HCT116 (cell line): Measurements from ENCODE around the gene CYP2D6.

Source experiments
- CEBPB ChIP-seq: IDR thresholded peaks from 2 replicates; pipeline ENCODE4 v1.6.1; 2012; ENCODE audit warnings: low read depth
- EZH2 ChIP-seq: fragments of 200-600 bp; sonication (generic); IDR thresholded peaks from 2 replicates; pipeline ENCODE4 v1.6.1; 2017; ENCODE audit warnings: antibody characterized with exemption, mixed run types
- FOSL1 ChIP-seq: IDR thresholded peaks from 2 replicates; pipeline ENCODE4 v1.6.1; 2012; ENCODE audit warnings: low read depth
- POLR2A ChIP-seq: IDR thresholded peaks from 2 replicates; pipeline ENCODE4 v1.7.0; 2011; ENCODE audit warnings: borderline replicate concordance; ENCODE audit not compliant: insufficient read depth, insufficient read length; ENCODE audit errors: extremely low read depth
- POLR2AphosphoS5 ChIP-seq: IDR thresholded peaks from 2 replicates; pipeline ENCODE4 v1.6.1; 2011; ENCODE audit warnings: mild to moderate bottlenecking, low read depth, low read length, moderate library complexity
- SIN3A ChIP-seq: IDR thresholded peaks from 2 replicates; pipeline ENCODE4 v1.6.1; 2012; ENCODE audit warnings: low read depth
- ZFX ChIP-seq: fragments of 450-650 bp; IDR thresholded peaks from 2 replicates; pipeline ENCODE4 v1.6.1; 2017
- ZNF274 ChIP-seq: fragments of 200-500 bp; sonication (Bioruptor generic); IDR thresholded peaks from 2 replicates; pipeline ENCODE4 v1.6.1; 2014; ENCODE audit warnings: mild to moderate bottlenecking, low read depth, low read length, inconsistent platforms
- TF ChIP-seq, protein P1 (sequence below), 3 experiments: fragments of 200-600 bp in 1 of 3; sonication (generic) in 1 of 3; IDR thresholded peaks in 2 of 3; conservative IDR thresholded peaks in 1 of 3; 2 replicates each; pipeline ENCODE4 v1.5.1; 2012 to 2017; ENCODE audit warnings: low read depth in 2 of 3, low read length in 2 of 3, antibody characterized with exemption in 1 of 3, borderline replicate concordance in 1 of 3, control low read depth in 1 of 3, mild to moderate bottlenecking in 1 of 3, mixed read lengths in 1 of 3, mixed run types in 1 of 3, moderate library complexity in 1 of 3; ENCODE audit not compliant: insufficient read depth in 1 of 3
- TF ChIP-seq, protein P2 (sequence below): IDR thresholded peaks from 2 replicates; pipeline ENCODE4 v1.6.1; 2012; ENCODE audit warnings: low read depth
- TF ChIP-seq, protein P3 (sequence below): IDR thresholded peaks from 2 replicates; pipeline ENCODE4 v1.6.1; 2012
- TF ChIP-seq, protein P4 (sequence below): IDR thresholded peaks from 2 replicates; pipeline ENCODE4 v1.6.1; 2011; ENCODE audit warnings: mild to moderate bottlenecking, low read length, moderate library complexity; ENCODE audit not compliant: insufficient replicate concordance; ENCODE audit errors: extremely low read depth
- TF ChIP-seq, protein P5 (sequence below): IDR thresholded peaks from 2 replicates; pipeline ENCODE4 v1.6.1; 2012

DNA sequence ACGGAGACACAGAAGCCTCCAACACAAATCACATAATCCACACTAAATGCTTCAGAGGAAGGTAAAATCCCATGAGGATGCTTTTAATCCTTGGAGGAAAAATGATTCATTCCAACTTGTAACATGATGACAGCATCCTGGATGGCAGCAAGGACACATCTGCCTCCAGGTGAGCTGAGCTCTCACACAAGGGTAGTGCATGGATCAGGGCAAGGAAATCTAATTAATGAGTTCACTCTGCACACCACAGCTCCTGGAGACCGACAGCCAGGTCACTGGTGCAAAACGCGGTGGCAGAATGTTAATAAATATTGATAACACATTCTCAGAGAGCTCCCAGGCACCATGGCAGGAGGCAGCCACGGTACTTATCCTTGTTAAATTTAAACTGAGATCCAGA, 40.3 kb upstream of the CYP2D6 start:
- TF ChIP-seq ZFX, result no peak
- TF ChIP-seq, protein P1, sequence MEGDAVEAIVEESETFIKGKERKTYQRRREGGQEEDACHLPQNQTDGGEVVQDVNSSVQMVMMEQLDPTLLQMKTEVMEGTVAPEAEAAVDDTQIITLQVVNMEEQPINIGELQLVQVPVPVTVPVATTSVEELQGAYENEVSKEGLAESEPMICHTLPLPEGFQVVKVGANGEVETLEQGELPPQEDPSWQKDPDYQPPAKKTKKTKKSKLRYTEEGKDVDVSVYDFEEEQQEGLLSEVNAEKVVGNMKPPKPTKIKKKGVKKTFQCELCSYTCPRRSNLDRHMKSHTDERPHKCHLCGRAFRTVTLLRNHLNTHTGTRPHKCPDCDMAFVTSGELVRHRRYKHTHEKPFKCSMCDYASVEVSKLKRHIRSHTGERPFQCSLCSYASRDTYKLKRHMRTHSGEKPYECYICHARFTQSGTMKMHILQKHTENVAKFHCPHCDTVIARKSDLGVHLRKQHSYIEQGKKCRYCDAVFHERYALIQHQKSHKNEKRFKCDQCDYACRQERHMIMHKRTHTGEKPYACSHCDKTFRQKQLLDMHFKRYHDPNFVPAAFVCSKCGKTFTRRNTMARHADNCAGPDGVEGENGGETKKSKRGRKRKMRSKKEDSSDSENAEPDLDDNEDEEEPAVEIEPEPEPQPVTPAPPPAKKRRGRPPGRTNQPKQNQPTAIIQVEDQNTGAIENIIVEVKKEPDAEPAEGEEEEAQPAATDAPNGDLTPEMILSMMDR (IDR thresholded peaks at IDR 0.05 in 2 of 3, conservative IDR thresholded peaks at IDR 0.05 in 1 of 3; ENCODE audit: borderline replicate concordance in 1 of 3, insufficient read depth in 1 of 3, low read depth in 2 of 3, low read length in 2 of 3), result no peak
- no peak for TF ChIP-seq ZNF274
- no peak for TF ChIP-seq EZH2
- no peak for TF ChIP-seq POLR2AphosphoS5
- TF ChIP-seq, protein P2, sequence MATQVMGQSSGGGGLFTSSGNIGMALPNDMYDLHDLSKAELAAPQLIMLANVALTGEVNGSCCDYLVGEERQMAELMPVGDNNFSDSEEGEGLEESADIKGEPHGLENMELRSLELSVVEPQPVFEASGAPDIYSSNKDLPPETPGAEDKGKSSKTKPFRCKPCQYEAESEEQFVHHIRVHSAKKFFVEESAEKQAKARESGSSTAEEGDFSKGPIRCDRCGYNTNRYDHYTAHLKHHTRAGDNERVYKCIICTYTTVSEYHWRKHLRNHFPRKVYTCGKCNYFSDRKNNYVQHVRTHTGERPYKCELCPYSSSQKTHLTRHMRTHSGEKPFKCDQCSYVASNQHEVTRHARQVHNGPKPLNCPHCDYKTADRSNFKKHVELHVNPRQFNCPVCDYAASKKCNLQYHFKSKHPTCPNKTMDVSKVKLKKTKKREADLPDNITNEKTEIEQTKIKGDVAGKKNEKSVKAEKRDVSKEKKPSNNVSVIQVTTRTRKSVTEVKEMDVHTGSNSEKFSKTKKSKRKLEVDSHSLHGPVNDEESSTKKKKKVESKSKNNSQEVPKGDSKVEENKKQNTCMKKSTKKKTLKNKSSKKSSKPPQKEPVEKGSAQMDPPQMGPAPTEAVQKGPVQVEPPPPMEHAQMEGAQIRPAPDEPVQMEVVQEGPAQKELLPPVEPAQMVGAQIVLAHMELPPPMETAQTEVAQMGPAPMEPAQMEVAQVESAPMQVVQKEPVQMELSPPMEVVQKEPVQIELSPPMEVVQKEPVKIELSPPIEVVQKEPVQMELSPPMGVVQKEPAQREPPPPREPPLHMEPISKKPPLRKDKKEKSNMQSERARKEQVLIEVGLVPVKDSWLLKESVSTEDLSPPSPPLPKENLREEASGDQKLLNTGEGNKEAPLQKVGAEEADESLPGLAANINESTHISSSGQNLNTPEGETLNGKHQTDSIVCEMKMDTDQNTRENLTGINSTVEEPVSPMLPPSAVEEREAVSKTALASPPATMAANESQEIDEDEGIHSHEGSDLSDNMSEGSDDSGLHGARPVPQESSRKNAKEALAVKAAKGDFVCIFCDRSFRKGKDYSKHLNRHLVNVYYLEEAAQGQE, result no peak
- TF ChIP-seq, protein P3, sequence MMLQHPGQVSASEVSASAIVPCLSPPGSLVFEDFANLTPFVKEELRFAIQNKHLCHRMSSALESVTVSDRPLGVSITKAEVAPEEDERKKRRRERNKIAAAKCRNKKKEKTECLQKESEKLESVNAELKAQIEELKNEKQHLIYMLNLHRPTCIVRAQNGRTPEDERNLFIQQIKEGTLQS, result no peak
- TF ChIP-seq, protein P4, sequence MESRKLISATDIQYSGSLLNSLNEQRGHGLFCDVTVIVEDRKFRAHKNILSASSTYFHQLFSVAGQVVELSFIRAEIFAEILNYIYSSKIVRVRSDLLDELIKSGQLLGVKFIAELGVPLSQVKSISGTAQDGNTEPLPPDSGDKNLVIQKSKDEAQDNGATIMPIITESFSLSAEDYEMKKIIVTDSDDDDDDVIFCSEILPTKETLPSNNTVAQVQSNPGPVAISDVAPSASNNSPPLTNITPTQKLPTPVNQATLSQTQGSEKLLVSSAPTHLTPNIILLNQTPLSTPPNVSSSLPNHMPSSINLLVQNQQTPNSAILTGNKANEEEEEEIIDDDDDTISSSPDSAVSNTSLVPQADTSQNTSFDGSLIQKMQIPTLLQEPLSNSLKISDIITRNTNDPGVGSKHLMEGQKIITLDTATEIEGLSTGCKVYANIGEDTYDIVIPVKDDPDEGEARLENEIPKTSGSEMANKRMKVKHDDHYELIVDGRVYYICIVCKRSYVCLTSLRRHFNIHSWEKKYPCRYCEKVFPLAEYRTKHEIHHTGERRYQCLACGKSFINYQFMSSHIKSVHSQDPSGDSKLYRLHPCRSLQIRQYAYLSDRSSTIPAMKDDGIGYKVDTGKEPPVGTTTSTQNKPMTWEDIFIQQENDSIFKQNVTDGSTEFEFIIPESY, result no peak
- TF ChIP-seq POLR2A, result no peak
- no peak for TF ChIP-seq SIN3A
- TF ChIP-seq FOSL1, result no peak
- TF ChIP-seq, protein P5, sequence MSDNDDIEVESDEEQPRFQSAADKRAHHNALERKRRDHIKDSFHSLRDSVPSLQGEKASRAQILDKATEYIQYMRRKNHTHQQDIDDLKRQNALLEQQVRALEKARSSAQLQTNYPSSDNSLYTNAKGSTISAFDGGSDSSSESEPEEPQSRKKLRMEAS, result no peak
- TF ChIP-seq CEBPB, result no peak
